ENCODE results near the gene HADHA. TPM values are rescaled to one million over a fixed set of nuclear protein-coding genes. Genes with fewer than 3 reads are reported as not detected.
"Not testable (repeated sequence)": the region's sequence is repeated elsewhere in the genome, so short reads cannot be mapped to it uniquely, and the experiment has no call there.

The HADHA gene
- total RNA-seq, 4 donors from 2014 or later = 443 to 480 (median 462) TPM

DNA sequence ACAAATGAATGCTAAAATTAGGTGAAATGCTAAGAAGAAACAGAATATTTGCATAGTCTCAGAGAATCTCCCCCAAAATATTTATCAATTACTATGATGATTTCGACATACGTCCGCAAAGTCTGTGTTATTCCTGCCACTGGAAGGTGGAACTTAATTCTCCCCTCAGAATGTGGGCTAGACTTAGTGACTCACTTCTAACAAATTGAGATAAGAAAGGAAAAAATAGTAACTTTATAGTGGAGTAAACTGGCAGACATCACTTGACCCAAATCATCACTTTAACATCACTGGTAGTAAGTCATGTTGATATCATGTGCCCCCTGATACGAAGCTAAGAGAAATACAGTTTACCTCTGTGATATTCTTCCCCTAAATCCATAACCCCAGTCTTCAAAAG, 23.8 kb upstream of the HADHA start:
- intact Hi-C loops (cut with DNase I; ENCODE audit: low total_unique reads) = loop anchor here (1.0 kb wide), 1 partner anchor 8 kb away; no protein-coding TSS in a partner anchor
- no peak overlapping the region for H3K4me3 ChIP-seq
- peaks cover 10 to 11% of the 10 kb centered on the region in 2 donors for H3K4me1 ChIP-seq
- peak overlapping the region; percentile 35 to 84 (median 82) for H3K27ac ChIP-seq
- peaks cover 0 to 49% of the 10 kb centered on the region in 2 donors for H3K36me3 ChIP-seq
- H3K27me3 ChIP-seq = no peaks in the 10 kb centered on the region
- no peak for DNase-seq
- no peaks in the 10 kb centered on the region for H3K9me3 ChIP-seq
- TF ChIP-seq POLR2A (IDR thresholded peaks at IDR 0.05) (no peak), CTCF (IDR thresholded peaks at IDR 0.05 in 4 of 5, conservative IDR thresholded peaks at IDR 0.05 in 1 of 5) (no peak)
- no peak for ATAC-seq
- in situ Hi-C loops (cut with MboI; ENCODE audit: low sequenced_read_pairs in 4 of 4) = no loop called here

- intact Hi-C loops (cut with DNase I; ENCODE audit: low total_unique reads); in situ Hi-C loops (cut with MboI; ENCODE audit: low sequenced_read_pairs in 4 of 4); H3K27me3 ChIP-seq; DNase-seq; H3K4me3 ChIP-seq; H3K9me3 ChIP-seq: not testable (repeated sequence)
- peak overlapping the region; percentile 65 to 95 (median 67) for H3K27ac ChIP-seq
- peaks cover 32 to 48% of the 10 kb centered on the region in 2 donors for H3K4me1 ChIP-seq
- ATAC-seq = peak; percentile 56 to 85
- peaks cover 0 to 58% of the 10 kb centered on the region in 2 donors for H3K36me3 ChIP-seq
These were observed 14.4 kb upstream of the HADHA start for GRCh38 chr2:26258836-26259235.

GRCh38 chr2:26255759-26256384, 11.4 kb upstream of the HADHA start:
- Histone ChIP-seq H3K9me3 (no peaks in the 10 kb centered on the region), H3K36me3 (peaks cover 0 to 42% of the 10 kb centered on the region in 2 donors), H3K4me1 (peaks cover 57 to 76% of the 10 kb centered on the region in 2 donors), H3K4me3 (no peak overlapping the region), H3K27me3 (no peaks in the 10 kb centered on the region), H3K27ac (peak overlapping the region; percentile 95 to 98 (median 97))
- TF ChIP-seq CTCF (IDR thresholded peaks at IDR 0.05 in 4 of 5, conservative IDR thresholded peaks at IDR 0.05 in 1 of 5) (no peak), POLR2A (IDR thresholded peaks at IDR 0.05) (peak in 1 of 2 donors; percentile 18)
- ATAC-seq = no peak
- intact Hi-C loops (cut with DNase I; ENCODE audit: low total_unique reads) (no loop called here), in situ Hi-C loops (cut with MboI; ENCODE audit: low sequenced_read_pairs in 4 of 4) (no loop called here)
- peak in 1 of 2 donors; percentile 17 for DNase-seq

GRCh38 chr2:26251893-26252292, 7.5 kb upstream of the HADHA start:
- peak; percentile 90 to 94 for DNase-seq
- H3K27ac ChIP-seq = peak overlapping the region; percentile 95 to 98 (median 97)

More at GRCh38 chr2:26251893-26252292, 7.5 kb upstream of the HADHA start:
- Histone ChIP-seq H3K4me1 (peaks cover 69 to 83% of the 10 kb centered on the region in 2 donors), H3K4me3 (peak overlapping the region in 1 of 4 donors; percentile 5), H3K9me3 (no peaks in the 10 kb centered on the region), H3K36me3 (peaks cover 0 to 14% of the 10 kb centered on the region in 2 donors), H3K27me3 (no peaks in the 10 kb centered on the region)
- in situ Hi-C loops (cut with MboI; ENCODE audit: low sequenced_read_pairs in 4 of 4) (no loop called here), intact Hi-C loops (cut with DNase I; ENCODE audit: low total_unique reads) (no loop called here)
- peak; percentile 97 for ATAC-seq
- TF ChIP-seq POLR2A (IDR thresholded peaks at IDR 0.05) (peak; percentile 59 to 65), CTCF (IDR thresholded peaks at IDR 0.05 in 4 of 5, conservative IDR thresholded peaks at IDR 0.05 in 1 of 5) (no peak)

All from gastrocnemius medialis (tissue), 4 donors.